HepG2 (cell line): ENCODE data around the gene GNAL. TPM values are rescaled to one million over a fixed set of nuclear protein-coding genes. Genes with fewer than 3 reads are reported as not detected.

Experiments
- AGO2 ChIP-seq: fragments of 200-400 bp; formaldehyde crosslinking; optimal IDR thresholded peaks from 2 replicates; pipeline ENCODE3; 2017; ENCODE audit warnings: mild to moderate bottlenecking, low read depth, low read length, moderate library complexity
- ARID3A ChIP-seq: IDR thresholded peaks from 2 replicates; pipeline ENCODE4 v1.6.1; 2012; ENCODE audit warnings: low read depth, low read length, improper control_type of control experiment
- CENPT ChIP-seq: sonication (generic); formaldehyde crosslinking; IDR thresholded peaks from 2 replicates; pipeline ENCODE4 v1.8.0; 2022; ENCODE audit warnings: low read depth, mild to moderate bottlenecking, moderate library complexity, missing genetic modification reagents
- ETS1 ChIP-seq: sonication (generic); formaldehyde crosslinking; IDR thresholded peaks from 2 replicates; pipeline ENCODE4 v1.4.0; 2020; ENCODE audit warnings: missing genetic modification reagents
- MATR3 ChIP-seq: sonication (generic); formaldehyde crosslinking; IDR thresholded peaks from 2 replicates; pipeline ENCODE4 v1.4.0; 2020; ENCODE audit warnings: missing genetic modification reagents
- MEIS1 ChIP-seq: sonication (generic); formaldehyde crosslinking; IDR thresholded peaks from 2 replicates; pipeline ENCODE4 v1.9.0; 2021; ENCODE audit warnings: mild to moderate bottlenecking, missing genetic modification reagents, moderate library complexity, borderline replicate concordance
- UBTF ChIP-seq: sonication (generic); formaldehyde crosslinking; IDR thresholded peaks from 2 replicates; pipeline ENCODE4 v1.4.0; 2020; ENCODE audit warnings: mild to moderate bottlenecking, missing genetic modification reagents
- ZBTB7A ChIP-seq: sonication (generic); formaldehyde crosslinking; IDR thresholded peaks from 2 replicates; pipeline ENCODE4 v1.8.0; 2022; ENCODE audit warnings: mild to moderate bottlenecking, missing genetic modification reagents
- ZNF12 ChIP-seq: sonication (generic); formaldehyde crosslinking; IDR thresholded peaks from 2 replicates; pipeline ENCODE4 v1.5.0; 2020; ENCODE audit warnings: missing genetic modification reagents
- ZNF280D ChIP-seq: sonication (generic); formaldehyde crosslinking; IDR thresholded peaks from 2 replicates; pipeline ENCODE4 v1.5.1; 2020; ENCODE audit warnings: mild to moderate bottlenecking, missing genetic modification reagents
- ZNF407 ChIP-seq: sonication (generic); formaldehyde crosslinking; IDR thresholded peaks from one replicate; pipeline ENCODE4 v1.5.1; 2020; ENCODE audit warnings: mild to moderate bottlenecking, missing genetic modification reagents; ENCODE audit errors: not compliant biosample characterization
- polyA plus RNA-seq, 8 experiments: library from polyadenylated mRNA; depleted of rRNA in 3 of 8; stranded (reverse) in 7 of 8; unstranded in 1 of 8; fragments of >200 nt; fragmentation: Illumina TruSeq in 4 of 8; extraction: Trizol in 4 of 8; gene quantifications; 2 replicates each; pipeline versions ENCODE4 v1.2.1 to v1.2.3, GENCODE V29; 2011 to 2016; ENCODE audit warnings: low read depth in 4 of 8, missing spikeins in 1 of 8, mixed read lengths in 1 of 8; ENCODE audit not compliant: insufficient read depth in 1 of 8
- total RNA-seq, 5 experiments: library from RNA; depleted of rRNA; stranded (reverse); fragments of >200 nt; fragmentation: Illumina TruSeq; extraction: Trizol; gene quantifications; 2 replicates each; pipeline ENCODE4 v1.2.3, GENCODE V29; 2016; ENCODE audit warnings: low read depth in 1 of 5

The GNAL gene
- total and polyA plus RNA-seq, 2 of the 13 experiments (the other 11 are each of a cell fraction or from before 2014, with no cell fraction given), result 0.87 to 1.4 TPM

- TF ChIP-seq ARID3A (no peak), MATR3 (no peak), ZNF407 (CRISPR knock-in tag) (no peak), CENPT (CRISPR knock-in tag) (no peak), MEIS1 (CRISPR knock-in tag) (0 out of 2 replicates have a peak, but pooled peaks have one; percentile 35), AGO2 (peak; percentile 24), ZBTB7A (CRISPR knock-in tag) (no peak), UBTF (CRISPR knock-in tag) (peak; percentile 35; the same call in 1 of the 2 replicates), ZNF12 (CRISPR knock-in tag) (peak; percentile 12; the same call in 1 of the 2 replicates), ETS1 (no peak), ZNF280D (no peak; the same call in 1 of the 2 replicates)
Observed at GRCh38 chr18:11851806-11852337, 162.8 kb downstream of the GNAL start (continued).
